Gastrocnemius medialis (tissue), 4 donors: ENCODE results near the gene NHERF2.

Experiments
- POLR2A ChIP-seq, 2 donors: fragments of 450-650 bp; IDR thresholded peaks; one replicate each; pipeline ENCODE4 v1.6.1; 2017; ENCODE audit warnings: antibody characterized with exemption in 2 of 2, mild to moderate bottlenecking in 2 of 2, moderate library complexity in 2 of 2
- TF ChIP-seq, protein P1 (sequence below), 5 experiments: fragments of 450-650 bp in 3 of 5; fragments of 200-600 bp in 2 of 5; sonication (generic) in 2 of 5; IDR thresholded peaks in 4 of 5; conservative IDR thresholded peaks in 1 of 5; 1 replicate in 4 of 5; 2 replicates in 1 of 5; pipeline ENCODE4 v1.5.1; 2016 to 2019; ENCODE audit warnings: antibody characterized with exemption in 5 of 5, mild to moderate bottlenecking in 3 of 5, moderate library complexity in 3 of 5

GRCh38 chr16:2037647-2038381 lies 11.1 kb downstream of the NHERF2 start:
- TF ChIP-seq, protein P1, sequence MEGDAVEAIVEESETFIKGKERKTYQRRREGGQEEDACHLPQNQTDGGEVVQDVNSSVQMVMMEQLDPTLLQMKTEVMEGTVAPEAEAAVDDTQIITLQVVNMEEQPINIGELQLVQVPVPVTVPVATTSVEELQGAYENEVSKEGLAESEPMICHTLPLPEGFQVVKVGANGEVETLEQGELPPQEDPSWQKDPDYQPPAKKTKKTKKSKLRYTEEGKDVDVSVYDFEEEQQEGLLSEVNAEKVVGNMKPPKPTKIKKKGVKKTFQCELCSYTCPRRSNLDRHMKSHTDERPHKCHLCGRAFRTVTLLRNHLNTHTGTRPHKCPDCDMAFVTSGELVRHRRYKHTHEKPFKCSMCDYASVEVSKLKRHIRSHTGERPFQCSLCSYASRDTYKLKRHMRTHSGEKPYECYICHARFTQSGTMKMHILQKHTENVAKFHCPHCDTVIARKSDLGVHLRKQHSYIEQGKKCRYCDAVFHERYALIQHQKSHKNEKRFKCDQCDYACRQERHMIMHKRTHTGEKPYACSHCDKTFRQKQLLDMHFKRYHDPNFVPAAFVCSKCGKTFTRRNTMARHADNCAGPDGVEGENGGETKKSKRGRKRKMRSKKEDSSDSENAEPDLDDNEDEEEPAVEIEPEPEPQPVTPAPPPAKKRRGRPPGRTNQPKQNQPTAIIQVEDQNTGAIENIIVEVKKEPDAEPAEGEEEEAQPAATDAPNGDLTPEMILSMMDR (IDR thresholded peaks at IDR 0.05 in 4 of 5, conservative IDR thresholded peaks at IDR 0.05 in 1 of 5) = no peak
- no peak for TF ChIP-seq POLR2A (IDR thresholded peaks at IDR 0.05)
